Stimulated activated CD4-positive, alpha-beta T cell treated with anti-CD3 and anti-CD28 coated beads, Interleukin-12 subunit alpha, Interleukin-12 subunit beta, amount 100 ng/mL, for 24 hours (primary cell): Measurements from ENCODE around the gene PTCH1.

Source experiments
- DNase-seq, 2 experiments: peaks; one replicate each; pipeline ENCODE4 v3.0.0-alpha.2; 2020; ENCODE audit warnings: low read depth in 2 of 2

PTCH1 gene

DNA sequence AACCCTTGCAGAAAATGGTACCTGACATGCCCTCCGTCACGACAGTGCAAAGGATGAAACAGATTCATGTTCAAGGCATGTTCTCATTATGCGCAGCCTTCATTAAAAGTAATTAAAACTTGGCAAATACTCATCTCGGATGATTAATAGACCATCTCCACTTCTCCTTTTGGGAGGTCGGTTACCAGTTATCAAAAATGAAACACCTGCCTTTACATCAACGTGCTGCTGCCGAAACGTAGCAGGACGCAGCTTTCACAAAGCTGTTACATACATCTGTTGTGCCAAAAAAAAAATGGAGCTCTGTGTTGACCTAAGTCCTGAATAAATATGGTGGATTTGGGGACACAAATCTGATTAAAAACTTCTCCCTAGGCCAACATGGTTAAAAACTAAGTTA lies 75.7 kb downstream of the PTCH1 start:
- no peak for DNase-seq

DNA sequence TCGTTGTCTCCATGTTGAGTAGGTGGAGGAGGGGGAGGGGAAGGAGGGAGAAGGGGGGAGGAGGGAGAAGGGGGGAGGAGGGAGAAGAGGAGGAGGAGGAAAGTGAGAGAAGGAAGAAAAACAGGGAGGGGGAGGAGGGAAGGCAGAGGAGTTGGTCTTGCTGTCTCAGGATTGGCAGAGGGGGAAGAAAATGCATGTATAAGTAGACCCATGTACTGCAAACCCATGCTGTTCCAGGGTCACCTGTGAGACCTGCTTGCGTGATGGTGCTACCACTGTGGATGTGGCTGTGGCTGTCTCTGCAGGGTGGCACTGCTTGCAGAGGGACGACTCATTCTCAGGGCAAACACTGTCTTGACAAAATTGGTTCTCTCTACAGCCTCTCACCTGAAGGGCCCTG lies 76.3 kb downstream of the PTCH1 start:
- DNase-seq: no peak

DNA sequence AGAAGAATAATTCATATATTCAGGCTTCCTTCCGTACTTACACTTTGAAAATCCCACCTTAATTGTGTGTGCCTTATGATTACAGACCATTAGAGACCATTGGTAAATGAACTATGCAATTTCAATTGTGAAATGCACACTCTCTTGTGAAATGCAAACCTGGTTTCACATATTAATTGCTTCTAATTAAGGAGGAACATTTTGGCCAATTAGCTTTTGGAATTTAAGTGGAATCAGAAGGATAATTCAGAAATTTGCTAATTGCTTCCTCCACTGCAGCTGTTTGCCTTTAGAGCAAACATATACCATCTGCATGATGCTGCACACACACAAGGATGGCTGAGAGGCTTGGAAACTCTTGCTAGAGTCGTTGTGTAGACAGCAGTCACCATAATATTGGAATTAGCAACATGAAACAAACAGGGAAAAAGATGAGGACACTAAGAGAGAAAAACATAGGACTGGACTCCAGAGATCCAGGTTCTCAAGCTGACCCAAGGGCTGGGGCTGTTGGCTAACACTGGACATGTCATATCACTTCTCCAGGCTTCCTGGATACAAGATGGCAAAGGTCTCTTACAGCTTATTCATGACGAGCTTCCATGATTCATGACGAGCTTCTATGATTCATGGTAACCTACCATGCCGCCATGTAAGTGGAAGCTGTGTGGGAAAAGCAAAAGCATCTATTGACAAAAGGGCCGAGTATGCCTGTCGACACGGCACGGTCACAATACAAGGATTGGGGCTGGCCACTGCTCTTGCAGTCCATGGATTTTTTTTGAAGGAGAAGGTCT lies 78.0 kb downstream of the PTCH1 start:
- no peak for DNase-seq

DNA sequence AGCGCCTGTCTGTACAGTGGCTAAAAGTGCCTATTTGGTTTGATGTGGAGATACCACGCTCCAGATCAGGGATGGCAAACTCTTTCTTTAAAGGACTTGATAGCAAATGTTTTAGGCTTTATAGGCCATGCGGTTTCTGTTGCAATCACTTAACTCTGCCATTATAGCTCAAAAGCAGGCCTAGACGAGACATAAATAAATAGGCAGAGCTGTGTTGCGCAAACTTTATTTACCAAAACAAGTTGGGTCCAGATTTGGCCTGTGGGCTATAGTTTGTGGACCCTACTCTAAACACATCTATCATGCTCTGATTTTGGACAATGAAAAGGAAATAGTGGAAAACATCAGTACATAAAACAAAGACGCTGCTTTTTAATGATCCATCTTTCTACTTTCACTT lies 79.2 kb downstream of the PTCH1 start:
- no peak for DNase-seq

DNA sequence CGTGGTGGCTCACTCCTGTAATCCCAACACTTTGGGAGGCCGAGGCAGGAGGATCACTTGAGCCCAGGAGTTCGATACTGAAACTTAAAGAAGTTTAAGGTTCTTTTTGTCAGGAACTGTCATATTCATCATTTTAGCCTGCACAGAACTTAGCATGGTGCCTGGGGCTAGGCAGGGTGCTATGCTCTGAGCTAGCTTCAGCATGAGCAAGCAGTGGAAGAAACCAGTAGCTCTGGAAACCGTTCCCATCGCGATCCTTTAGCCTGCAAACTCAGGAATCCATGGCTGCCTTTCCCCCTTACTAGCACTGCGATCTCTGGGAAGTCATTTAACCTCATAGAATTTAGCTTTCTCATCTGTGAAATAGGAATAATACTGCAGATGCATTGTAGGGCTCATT lies 80.4 kb downstream of the PTCH1 start:
- no peak for DNase-seq

DNA sequence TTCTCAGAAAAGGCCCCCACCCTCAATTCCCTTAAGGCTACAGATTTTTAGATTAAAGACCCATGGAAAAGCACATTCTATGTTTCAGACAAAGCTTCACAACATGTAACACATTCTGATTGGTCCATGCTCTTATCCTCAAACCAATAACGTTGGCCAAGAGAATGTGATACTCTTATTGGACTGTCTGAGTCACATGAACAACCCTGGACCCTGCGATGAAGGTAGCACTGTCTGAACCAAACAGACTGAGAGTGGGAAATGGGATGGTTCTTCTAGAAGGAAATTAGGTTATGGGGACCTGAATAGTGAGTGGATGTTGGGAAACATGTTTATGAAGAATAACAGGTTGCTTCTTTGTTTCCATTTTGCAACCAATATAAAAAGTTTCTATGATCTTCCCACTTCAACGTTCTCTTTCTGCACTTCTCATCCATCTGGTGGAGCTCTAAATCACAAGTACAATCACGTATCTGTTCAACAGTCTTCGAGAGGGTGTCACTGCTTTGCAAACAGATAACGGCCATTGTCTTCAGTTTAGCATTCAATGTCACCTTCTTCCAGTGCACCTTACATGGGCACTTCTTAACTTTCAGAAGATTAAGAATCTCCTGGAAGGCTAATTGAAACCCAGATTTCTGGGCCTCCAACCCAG lies 81.6 kb downstream of the PTCH1 start:
- DNase-seq: no peak

DNA sequence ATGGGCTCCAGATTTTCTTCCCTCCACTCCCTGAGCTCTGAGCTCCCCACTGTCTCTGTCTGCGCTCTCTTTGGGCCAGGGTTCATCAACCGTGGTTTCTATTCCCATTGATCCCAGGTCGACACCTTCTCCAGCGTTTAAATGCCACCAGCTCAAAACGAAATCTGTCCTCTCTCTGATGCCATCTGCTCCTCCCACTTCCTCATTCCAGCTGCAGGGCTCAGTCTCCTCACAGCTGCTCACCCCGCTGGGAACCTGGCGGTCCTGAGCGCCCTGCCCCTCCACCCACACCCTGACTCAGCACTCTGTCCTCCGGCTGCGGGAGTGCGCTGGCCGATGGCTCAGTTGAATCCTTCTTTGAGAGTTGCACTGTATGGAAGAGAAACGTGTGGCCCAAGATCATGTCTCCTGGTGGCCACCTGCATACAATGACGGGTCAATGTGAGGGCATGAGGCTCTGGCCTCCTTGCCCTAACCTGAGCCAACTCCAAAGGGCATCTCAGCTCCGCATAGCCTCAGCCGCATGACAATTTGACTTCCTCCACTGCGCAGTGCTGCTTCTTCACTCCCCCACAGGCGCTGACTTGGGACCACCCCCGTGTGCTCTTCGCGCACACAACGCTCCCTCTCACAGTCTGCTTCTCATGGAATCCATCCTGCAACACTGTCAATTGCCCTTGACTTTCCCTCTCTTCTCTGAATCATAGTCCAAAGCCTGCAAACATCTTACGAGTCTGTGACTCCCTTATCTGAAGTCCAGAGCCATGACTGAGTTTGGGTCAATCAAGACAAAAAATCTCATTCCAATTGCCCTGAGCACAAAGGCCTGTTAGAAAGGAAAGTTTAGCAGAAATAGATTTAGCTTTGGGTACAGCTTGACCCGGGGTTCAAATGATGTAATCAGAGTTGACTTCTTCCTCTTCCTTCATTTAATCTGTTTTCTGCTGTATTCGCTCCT lies 82.4 kb downstream of the PTCH1 start:
- DNase-seq: no peak

DNA sequence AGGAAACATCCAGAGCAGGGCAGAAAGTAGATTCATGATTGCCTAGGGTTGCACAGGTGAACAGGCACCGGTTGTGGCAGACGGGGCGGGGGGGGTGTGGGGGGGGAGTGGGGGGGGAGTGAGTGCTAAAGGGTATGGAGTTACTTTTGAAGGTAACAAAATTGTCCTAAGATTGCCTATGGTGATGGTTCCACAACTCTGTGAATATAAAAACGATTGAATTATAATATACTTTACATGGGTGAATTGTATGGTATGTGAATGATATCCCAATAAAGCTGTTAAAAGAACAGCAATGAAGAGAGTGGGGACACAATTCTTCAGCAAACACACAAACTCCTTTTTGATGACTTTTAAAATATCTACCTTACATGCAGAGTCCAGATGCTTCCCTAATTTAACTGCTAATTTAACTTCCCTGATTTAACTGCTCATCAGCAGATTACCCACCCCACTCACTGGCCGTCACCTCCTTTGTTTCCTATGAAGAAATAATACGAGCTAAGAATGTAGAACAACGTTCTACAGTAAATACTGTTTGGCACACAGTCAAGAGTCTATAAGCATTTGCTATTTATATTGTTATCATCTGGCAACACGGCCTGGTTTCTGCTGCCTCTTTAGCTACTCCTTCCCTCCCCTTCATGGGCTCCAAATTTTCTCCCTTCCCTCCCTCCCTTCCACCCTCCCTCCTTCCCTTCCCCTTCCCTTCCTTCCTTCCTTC lies 83.5 kb downstream of the PTCH1 start:
- DNase-seq: no peak

DNA sequence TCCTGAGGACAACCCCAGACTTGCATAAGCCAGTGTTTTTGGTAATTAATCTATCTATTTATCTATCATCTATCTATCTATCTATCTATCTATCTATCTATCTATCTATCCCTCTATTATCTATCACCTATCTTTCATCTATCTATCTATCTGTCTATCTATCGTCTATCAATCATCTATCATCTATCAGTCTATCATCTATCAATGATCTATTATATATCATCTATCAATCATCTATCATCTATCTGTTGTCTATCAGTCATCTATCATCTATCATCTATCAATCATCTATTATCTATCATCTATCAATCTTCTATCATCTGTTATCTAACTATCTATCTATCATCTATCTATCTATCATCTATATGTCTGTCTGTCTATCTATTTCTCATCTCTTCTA lies 85.5 kb downstream of the PTCH1 start:
- no peak for DNase-seq

DNA sequence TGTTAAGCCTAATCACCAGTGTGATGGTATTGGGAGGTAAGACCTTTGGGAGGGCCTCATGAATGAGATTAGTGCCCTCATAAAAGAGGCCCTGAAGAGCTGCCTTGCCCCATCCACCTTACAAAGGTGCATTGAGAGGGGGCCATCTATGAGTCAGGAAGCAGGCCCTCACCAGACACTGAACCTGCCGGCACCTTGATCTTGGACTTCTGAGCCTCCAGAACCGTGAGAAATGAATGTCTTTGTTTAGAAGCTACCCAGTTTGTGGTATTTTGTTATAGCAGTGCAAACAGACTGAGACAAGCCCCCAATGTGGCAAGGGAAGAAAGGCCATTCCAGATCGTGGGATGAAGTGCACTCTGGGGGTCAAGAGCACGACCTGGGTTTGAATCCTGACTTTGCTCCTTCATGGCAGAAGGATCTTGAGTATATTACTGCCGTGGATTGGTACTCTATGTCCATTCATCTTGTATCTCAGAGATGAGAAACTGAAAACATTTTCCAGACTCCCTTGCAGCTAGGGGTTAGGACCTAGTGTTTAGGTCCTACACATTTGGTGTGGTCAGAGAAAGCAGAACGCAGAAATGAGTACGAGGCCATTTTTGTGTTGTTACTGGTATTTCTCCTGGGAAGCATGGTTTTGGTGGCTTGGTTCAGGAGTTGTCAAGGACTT lies 86.7 kb downstream of the PTCH1 start:
- DNase-seq: no peak

DNA sequence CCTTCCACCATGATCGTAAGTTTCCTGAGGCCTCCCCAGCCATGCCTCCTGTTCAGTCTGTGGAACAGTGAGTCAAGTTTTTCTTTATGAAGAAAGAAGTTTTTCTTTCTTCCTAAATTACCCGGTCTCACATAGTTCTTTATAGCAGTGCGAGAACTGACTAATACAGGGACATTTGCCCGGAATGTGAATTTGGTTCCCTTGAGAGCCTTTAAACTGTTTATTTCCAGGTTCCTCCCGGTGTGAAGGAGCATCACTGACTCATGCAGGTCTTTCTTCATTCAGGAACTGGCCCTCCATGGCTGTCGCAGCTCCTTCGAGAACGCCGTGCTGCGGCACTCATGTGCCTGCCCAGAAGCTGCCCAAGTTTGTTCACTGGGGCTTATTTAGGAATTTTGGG lies 87.7 kb downstream of the PTCH1 start:
- no peak for DNase-seq

DNA sequence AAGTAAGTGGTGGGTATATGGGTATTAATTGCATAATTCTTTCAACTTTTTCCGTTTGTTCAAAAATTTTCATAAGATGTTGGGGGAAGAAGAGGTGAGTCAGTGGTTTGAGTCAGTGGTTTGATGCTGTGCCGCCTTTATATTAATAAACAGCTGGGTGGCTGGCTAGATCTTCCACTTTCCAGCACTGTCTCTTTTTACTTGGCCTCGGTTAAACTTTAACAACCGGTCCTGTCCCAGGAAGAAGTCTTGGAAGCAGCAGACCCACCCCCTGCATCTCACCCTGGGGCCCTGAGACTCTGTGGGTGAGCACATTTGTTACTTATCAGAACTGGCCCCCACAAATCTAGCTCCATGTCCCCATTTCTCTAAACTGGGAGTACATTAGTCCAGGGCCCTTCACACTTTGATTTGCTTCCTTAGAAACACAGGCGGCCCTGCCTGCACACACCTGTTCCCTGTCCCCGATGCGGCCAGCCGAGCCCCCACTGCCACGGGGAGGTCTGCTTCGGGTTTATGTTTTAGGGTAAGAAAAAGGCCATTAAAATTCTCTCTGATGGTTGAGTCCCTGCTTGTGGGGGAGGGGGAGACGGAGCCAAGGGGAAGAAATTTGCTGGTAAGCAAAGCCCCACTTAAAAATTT lies 90.7 kb downstream of the PTCH1 start:
- no peak for DNase-seq

DNA sequence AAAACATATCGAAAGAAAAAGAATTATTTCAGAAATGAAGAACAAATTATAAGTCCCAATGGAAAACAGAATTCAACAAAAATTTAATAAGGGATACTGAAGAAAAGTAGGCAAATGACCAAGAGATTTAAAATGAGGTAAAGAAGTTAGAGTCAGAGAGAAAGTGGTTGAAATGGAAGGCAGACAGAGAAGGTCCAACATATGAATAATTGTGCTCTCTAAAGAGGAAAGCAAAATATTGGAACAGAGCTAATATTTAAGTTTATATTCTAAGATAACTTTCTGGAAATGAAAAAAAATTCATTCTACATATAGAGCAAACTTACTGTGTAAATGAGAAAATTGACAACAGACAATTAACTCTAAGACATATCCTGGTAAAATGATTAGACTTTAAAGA lies 94.1 kb downstream of the PTCH1 start:
- DNase-seq: no peak

DNA sequence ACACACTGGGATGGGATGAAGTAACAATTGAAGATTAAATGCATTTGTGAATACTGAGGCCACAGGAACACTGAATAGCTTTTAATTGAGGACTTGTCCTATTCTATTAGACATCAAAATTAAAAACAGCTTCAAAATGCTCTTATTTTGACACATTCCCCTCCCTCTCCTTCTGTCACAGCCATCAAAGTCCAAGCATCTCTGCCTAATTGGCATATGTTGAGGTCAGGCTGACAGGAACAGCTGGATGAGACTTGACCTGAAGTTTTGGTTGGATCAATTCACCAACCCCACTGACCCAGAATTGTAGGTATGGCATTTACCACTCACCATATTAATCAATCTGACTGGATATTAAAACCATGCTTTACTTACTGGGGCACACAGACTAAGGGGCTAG lies 96.3 kb downstream of the PTCH1 start:
- no peak for DNase-seq

DNA sequence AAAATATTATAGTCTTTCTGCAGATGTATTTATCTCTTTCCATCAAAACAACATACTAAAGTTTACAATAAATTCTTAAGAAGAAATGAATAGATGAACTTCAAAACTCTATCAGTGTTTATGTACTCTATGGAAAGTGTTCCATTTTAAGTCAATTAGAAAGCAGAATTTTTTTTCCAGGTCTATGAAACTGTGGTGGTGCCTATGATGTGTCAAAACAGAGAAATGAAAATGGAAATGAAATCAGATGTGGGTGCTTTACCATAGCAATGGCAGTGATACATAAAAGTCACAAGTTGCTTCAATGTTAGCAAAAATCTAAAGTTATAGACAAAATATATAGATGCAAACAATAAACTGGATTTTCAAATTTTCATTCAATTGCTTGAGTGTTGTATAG lies 97.3 kb downstream of the PTCH1 start:
- no peak for DNase-seq

DNA sequence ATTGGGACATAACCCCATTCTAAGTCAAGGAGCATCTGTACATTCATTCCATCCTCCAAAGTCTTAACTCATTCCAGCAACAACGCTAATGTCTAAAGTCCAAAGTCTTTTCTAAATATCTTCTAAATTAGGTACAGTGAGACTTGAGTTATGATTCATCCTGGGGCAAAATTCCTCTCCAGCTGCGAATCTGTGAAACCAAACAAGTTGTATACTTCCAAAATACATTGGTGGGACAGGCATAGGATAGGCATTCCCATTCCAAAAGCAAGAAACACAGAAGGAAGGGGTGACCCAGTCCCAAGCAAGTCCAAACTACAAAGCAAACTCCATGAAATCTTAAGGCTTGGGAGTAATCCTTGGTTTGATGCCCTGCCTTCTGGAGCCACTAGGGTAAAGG lies 101.6 kb downstream of the PTCH1 start:
- no peak for DNase-seq

DNA sequence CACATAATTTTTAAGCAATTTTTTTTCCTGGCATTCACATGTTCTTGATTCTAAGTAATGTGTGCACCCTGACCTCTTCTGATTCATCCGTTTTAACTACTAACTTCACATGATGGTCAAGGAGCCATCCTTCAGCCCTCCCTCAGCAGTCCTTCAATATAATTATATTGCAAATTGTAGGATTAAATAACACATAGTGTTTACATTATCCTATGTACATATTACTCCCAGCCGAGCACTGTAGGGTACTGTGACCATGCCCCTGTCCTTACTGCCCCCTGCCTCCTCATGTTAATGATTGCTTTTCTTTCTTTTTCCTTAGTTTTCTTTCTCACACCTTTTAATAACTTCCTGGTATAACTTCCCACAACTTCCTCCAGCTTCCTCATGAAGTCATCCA lies 103.0 kb downstream of the PTCH1 start:
- DNase-seq: no peak

DNA sequence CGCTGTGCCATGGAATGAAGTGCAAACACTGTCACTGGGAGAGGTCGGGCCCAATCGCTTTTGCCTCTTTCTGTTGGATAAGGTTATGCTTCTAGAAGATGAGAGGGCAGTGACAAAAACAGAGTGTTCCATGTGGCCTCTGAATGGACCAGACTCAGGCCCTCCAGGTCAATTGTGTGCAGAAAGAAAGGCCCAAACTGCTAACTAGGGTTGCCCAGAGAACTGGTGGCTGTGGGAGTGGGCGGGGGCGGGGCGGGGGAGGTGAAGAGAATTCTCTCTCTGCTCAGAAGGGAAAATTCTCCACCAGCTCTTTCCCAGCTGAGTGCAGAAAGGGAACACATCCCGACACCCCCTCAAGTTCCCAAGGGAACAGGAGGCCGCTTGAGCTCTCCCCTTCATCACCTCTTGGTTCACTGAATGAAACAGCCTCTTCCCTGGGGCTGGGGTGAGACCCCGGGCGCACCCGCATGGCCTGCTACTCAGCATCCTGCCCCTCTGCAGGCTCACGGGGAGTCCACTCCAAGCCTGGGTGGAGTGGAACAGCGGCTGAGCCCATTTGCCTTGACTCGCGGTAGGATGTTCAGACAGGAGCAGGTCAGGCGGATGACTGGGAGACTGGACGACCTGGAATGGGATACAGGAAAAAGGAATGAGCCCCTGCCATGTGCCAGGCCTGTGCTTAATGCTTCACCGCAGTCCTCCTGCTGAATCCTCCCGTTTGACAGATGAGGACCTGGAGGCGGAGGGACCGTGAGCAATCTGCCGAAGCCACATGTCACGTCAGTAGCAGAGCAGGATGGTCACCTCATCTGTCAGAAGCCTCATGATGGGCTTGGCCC lies 105.5 kb downstream of the PTCH1 start:
- DNase-seq: no peak

DNA sequence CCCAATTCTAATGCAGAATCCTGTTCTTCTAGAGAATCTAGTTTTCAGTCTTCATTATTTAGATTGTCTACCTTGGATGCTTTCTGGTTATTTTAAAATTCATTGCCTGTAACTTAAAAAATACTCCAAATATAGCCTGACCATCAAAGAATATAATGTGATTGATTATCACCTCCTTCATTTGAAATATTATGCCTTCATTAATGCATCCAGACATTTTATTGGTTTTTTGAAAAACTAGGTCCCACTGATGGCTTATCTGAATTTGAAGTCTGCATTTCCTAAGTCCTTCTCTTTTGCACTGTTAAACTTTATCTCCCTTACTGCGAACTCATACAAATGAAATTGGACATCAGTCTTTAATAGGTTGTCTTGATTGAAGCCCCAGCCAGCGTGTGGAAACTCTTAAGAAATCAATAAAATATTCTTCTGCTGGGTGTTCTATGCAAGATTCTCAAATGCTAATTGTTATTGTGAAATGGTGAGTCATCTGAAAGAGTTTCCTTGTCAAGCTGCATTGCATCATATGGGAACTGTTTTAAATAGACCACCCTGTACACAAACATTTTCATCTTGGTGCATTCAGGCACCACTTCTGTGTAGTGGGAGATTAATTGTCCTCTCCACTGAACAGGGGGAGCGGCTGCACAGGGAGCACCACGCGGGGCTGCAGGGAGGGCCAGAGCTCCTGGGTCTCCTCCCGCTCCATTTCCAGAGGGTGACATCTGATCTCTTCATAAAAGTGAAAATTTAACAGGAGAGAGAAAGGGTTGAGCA lies 106.9 kb downstream of the PTCH1 start:
- DNase-seq: no peak
